H1 (cell line): Measurements from ENCODE around the gene ZNF451. TPM values are rescaled to one million over a fixed set of nuclear protein-coding genes. Genes with fewer than 3 reads are reported as not detected.

Source experiments
- CEBPB ChIP-seq: IDR thresholded peaks from 2 replicates; pipeline ENCODE4 v1.6.1; 2012; ENCODE audit warnings: low read depth, low read length
- CTCF ChIP-seq, 3 experiments: IDR thresholded peaks; 1 replicate in 2 of 3; 2 replicates in 1 of 3; pipeline versions ENCODE4 v1.5.1 to v1.6.1; 2011; ENCODE audit warnings: low read length in 3 of 3, mild to moderate bottlenecking in 3 of 3, inconsistent platforms in 2 of 3, low read depth in 1 of 3, moderate library complexity in 1 of 3; ENCODE audit not compliant: insufficient read depth in 1 of 3; ENCODE audit errors: control extremely low read depth in 1 of 3
- SIX5 ChIP-seq: IDR thresholded peaks from 2 replicates; pipeline ENCODE4 v1.6.1; 2011; ENCODE audit warnings: mild to moderate bottlenecking, low read depth, low read length
- polyA plus RNA-seq, 7 experiments: library from polyadenylated mRNA; depleted of rRNA in 3 of 7; stranded (reverse) in 5 of 7; unstranded in 2 of 7; fragments of >200 nt in 5 of 7; fragments of 200-250 nt in 2 of 7; gene quantifications; 1 replicate in 5 of 7; 2 replicates in 1 of 7; 4 replicates in 1 of 7; pipeline versions ENCODE4 v1.2.1 to v1.2.3, GENCODE V29; 2011 to 2013; ENCODE audit warnings: missing spikeins in 2 of 7, mixed read lengths in 2 of 7
- total RNA-seq: library from RNA; stranded (reverse); fragmentation: NEBNext Ultra II Directional; extraction: Animal tissue kit (Norgen Biotek cat#: 25700); gene quantifications from 2 replicates; pipeline ENCODE4 v1.2.1, GENCODE V29; 2021
- TF ChIP-seq, protein P1 (sequence below): fragments of 300-600 bp; sonication (generic); IDR thresholded peaks from 2 replicates; pipeline ENCODE4 v1.7.1; 2012; ENCODE audit warnings: low read length, moderate library complexity, mild to moderate bottlenecking, inconsistent platforms; ENCODE audit not compliant: insufficient replicate concordance

Gene ZNF451
- total and polyA plus RNA-seq, 2 of the 8 experiments (the other 6 are each of a cell fraction or from before 2014, with no cell fraction given) = 10.7 to 56.8 TPM

- TF ChIP-seq, protein P1, sequence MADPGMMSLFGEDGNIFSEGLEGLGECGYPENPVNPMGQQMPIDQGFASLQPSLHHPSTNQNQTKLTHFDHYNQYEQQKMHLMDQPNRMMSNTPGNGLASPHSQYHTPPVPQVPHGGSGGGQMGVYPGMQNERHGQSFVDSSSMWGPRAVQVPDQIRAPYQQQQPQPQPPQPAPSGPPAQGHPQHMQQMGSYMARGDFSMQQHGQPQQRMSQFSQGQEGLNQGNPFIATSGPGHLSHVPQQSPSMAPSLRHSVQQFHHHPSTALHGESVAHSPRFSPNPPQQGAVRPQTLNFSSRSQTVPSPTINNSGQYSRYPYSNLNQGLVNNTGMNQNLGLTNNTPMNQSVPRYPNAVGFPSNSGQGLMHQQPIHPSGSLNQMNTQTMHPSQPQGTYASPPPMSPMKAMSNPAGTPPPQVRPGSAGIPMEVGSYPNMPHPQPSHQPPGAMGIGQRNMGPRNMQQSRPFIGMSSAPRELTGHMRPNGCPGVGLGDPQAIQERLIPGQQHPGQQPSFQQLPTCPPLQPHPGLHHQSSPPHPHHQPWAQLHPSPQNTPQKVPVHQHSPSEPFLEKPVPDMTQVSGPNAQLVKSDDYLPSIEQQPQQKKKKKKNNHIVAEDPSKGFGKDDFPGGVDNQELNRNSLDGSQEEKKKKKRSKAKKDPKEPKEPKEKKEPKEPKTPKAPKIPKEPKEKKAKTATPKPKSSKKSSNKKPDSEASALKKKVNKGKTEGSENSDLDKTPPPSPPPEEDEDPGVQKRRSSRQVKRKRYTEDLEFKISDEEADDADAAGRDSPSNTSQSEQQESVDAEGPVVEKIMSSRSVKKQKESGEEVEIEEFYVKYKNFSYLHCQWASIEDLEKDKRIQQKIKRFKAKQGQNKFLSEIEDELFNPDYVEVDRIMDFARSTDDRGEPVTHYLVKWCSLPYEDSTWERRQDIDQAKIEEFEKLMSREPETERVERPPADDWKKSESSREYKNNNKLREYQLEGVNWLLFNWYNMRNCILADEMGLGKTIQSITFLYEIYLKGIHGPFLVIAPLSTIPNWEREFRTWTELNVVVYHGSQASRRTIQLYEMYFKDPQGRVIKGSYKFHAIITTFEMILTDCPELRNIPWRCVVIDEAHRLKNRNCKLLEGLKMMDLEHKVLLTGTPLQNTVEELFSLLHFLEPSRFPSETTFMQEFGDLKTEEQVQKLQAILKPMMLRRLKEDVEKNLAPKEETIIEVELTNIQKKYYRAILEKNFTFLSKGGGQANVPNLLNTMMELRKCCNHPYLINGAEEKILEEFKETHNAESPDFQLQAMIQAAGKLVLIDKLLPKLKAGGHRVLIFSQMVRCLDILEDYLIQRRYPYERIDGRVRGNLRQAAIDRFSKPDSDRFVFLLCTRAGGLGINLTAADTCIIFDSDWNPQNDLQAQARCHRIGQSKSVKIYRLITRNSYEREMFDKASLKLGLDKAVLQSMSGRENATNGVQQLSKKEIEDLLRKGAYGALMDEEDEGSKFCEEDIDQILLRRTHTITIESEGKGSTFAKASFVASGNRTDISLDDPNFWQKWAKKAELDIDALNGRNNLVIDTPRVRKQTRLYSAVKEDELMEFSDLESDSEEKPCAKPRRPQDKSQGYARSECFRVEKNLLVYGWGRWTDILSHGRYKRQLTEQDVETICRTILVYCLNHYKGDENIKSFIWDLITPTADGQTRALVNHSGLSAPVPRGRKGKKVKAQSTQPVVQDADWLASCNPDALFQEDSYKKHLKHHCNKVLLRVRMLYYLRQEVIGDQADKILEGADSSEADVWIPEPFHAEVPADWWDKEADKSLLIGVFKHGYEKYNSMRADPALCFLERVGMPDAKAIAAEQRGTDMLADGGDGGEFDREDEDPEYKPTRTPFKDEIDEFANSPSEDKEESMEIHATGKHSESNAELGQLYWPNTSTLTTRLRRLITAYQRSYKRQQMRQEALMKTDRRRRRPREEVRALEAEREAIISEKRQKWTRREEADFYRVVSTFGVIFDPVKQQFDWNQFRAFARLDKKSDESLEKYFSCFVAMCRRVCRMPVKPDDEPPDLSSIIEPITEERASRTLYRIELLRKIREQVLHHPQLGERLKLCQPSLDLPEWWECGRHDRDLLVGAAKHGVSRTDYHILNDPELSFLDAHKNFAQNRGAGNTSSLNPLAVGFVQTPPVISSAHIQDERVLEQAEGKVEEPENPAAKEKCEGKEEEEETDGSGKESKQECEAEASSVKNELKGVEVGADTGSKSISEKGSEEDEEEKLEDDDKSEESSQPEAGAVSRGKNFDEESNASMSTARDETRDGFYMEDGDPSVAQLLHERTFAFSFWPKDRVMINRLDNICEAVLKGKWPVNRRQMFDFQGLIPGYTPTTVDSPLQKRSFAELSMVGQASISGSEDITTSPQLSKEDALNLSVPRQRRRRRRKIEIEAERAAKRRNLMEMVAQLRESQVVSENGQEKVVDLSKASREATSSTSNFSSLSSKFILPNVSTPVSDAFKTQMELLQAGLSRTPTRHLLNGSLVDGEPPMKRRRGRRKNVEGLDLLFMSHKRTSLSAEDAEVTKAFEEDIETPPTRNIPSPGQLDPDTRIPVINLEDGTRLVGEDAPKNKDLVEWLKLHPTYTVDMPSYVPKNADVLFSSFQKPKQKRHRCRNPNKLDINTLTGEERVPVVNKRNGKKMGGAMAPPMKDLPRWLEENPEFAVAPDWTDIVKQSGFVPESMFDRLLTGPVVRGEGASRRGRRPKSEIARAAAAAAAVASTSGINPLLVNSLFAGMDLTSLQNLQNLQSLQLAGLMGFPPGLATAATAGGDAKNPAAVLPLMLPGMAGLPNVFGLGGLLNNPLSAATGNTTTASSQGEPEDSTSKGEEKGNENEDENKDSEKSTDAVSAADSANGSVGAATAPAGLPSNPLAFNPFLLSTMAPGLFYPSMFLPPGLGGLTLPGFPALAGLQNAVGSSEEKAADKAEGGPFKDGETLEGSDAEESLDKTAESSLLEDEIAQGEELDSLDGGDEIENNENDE = no peak
- TF ChIP-seq SIX5 (no peak), CTCF (IDR thresholded peaks at IDR 0.05; ENCODE audit: control extremely low read depth in 1 of 3, insufficient read depth in 1 of 3, low read depth in 1 of 3, low read length in 3 of 3) (no peak), CEBPB (no peak)
- TF ChIP-seq, all 59 proteins: peak for 0
Measured at GRCh38 chr6:57217270-57217669, 127.3 kb downstream of the ZNF451 start (continued).
